H1 (cell line): ENCODE results near the gene HS3ST1.

ENCODE experiments used
- ATF3 ChIP-seq: IDR thresholded peaks from 2 replicates; pipeline ENCODE4 v1.6.1; 2011; ENCODE audit warnings: low read depth, mild to moderate bottlenecking, low read length; ENCODE audit not compliant: insufficient read depth
- CTCF ChIP-seq, 3 experiments: IDR thresholded peaks; 1 replicate in 2 of 3; 2 replicates in 1 of 3; pipeline versions ENCODE4 v1.5.1 to v1.6.1; 2011; ENCODE audit warnings: low read length in 3 of 3, mild to moderate bottlenecking in 3 of 3, inconsistent platforms in 2 of 3, low read depth in 1 of 3, moderate library complexity in 1 of 3; ENCODE audit not compliant: insufficient read depth in 1 of 3; ENCODE audit errors: control extremely low read depth in 1 of 3
- EP300 ChIP-seq, 2 experiments: IDR thresholded peaks; 1 replicate in 1 of 2; 2 replicates in 1 of 2; pipeline ENCODE4 v1.6.1; 2011 to 2012; ENCODE audit warnings: low read depth in 2 of 2, low read length in 2 of 2, mild to moderate bottlenecking in 2 of 2, borderline replicate concordance in 1 of 2, inconsistent platforms in 1 of 2, moderate library complexity in 1 of 2
- EZH2 ChIP-seq: fragments of 200-600 bp; sonication (generic); IDR thresholded peaks from 2 replicates; pipeline ENCODE4 v1.7.1; 2012; ENCODE audit warnings: low read depth, mild to moderate bottlenecking, moderate library complexity, low read length, inconsistent platforms; ENCODE audit not compliant: severe bottlenecking
- GABPA ChIP-seq: IDR thresholded peaks from 2 replicates; pipeline ENCODE4 v1.6.1; 2011; ENCODE audit warnings: mild to moderate bottlenecking, low read length, moderate library complexity, borderline replicate concordance; ENCODE audit not compliant: insufficient read depth
- GTF2F1 ChIP-seq: IDR thresholded peaks from 2 replicates; pipeline ENCODE4 v1.6.1; 2012; ENCODE audit warnings: low read depth, low read length, improper control_type of control experiment, borderline replicate concordance
- HDAC2 ChIP-seq, 2 experiments: fragments of 300-600 bp in 1 of 2; sonication (generic) in 1 of 2; IDR thresholded peaks; 2 replicates each; pipeline ENCODE4 v1.6.1; 2011 to 2012; ENCODE audit warnings: low read depth in 2 of 2, low read length in 2 of 2, mild to moderate bottlenecking in 2 of 2, moderate library complexity in 2 of 2, borderline replicate concordance in 1 of 2, inconsistent platforms in 1 of 2
- POLR2A ChIP-seq, 2 experiments: IDR thresholded peaks; 1 replicate in 1 of 2; 2 replicates in 1 of 2; pipeline ENCODE4 v1.6.1; 2011; ENCODE audit warnings: low read depth in 2 of 2, low read length in 2 of 2, mild to moderate bottlenecking in 2 of 2; ENCODE audit errors: control extremely low read depth in 1 of 2
- RAD21 ChIP-seq, 2 experiments: IDR thresholded peaks in 1 of 2; conservative IDR thresholded peaks in 1 of 2; 2 replicates each; pipeline ENCODE4 v1.6.1; 2011; ENCODE audit warnings: low read depth in 2 of 2, low read length in 2 of 2, improper control_type of control experiment in 1 of 2, inconsistent platforms in 1 of 2, mild to moderate bottlenecking in 1 of 2, moderate library complexity in 1 of 2
- SP1 ChIP-seq: IDR thresholded peaks from 2 replicates; pipeline ENCODE4 v1.6.1; 2011; ENCODE audit warnings: low read depth, low read length
- SP4 ChIP-seq: IDR thresholded peaks from 2 replicates; pipeline ENCODE4 v1.6.1; 2012; ENCODE audit warnings: low read length, inconsistent platforms

- TF ChIP-seq EZH2 (no peak), CTCF (IDR thresholded peaks at IDR 0.05; ENCODE audit: control extremely low read depth in 1 of 3, insufficient read depth in 1 of 3, low read depth in 1 of 3, low read length in 3 of 3) (no peak), HDAC2 (IDR thresholded peaks at IDR 0.05; ENCODE audit: borderline replicate concordance in 1 of 2, low read depth in 2 of 2, low read length in 2 of 2) (no peak), ATF3 (no peak), POLR2A (IDR thresholded peaks at IDR 0.05; ENCODE audit: control extremely low read depth in 1 of 2, low read depth in 2 of 2, low read length in 2 of 2) (no peak), SP4 (no peak), SP1 (no peak), GABPA (no peak), RAD21 (IDR thresholded peaks at IDR 0.05 in 1 of 2, conservative IDR thresholded peaks at IDR 0.05 in 1 of 2; ENCODE audit: low read depth in 2 of 2, low read length in 2 of 2) (no peak), EP300 (IDR thresholded peaks at IDR 0.05; ENCODE audit: borderline replicate concordance in 1 of 2, low read depth in 2 of 2, low read length in 2 of 2) (no peak), GTF2F1 (no peak)
Observed at GRCh38 chr4:11407551-11407950, 21.1 kb downstream of the HS3ST1 start.
